Loucy (cell line): Measurements from ENCODE around the gene WSCD1.

Experiments
- CTCF ChIP-seq: fragments of 200-600 bp; sonication (generic); conservative IDR thresholded peaks from 2 replicates; pipeline ENCODE4 v1.5.1; 2014; ENCODE audit warnings: mild to moderate bottlenecking, antibody characterized with exemption, low read length
- EZH2phosphoT487 ChIP-seq: fragments of 200-600 bp; IDR thresholded peaks from 2 replicates; pipeline ENCODE4 v1.6.1; 2018; ENCODE audit warnings: antibody characterized with exemption, mild to moderate bottlenecking, moderate library complexity, borderline replicate concordance

GRCh38 chr17:6147042-6147441, 76.9 kb downstream of the WSCD1 start:
- TF ChIP-seq CTCF (no peak), EZH2phosphoT487 (no peak)
